IPS-NIHi7 (cell line): Measurements from ENCODE around the gene CLCN3.
"Not testable (repeated sequence)": the region's sequence is repeated elsewhere in the genome, so short reads cannot be mapped to it uniquely, and the experiment has no call there.

Source experiments
- DNase-seq: peaks from one replicate; pipeline ENCODE4 v3.0.0; 2012; ENCODE audit warnings: mixed read lengths; ENCODE audit errors: extremely low spot score

The CLCN3 gene

DNA sequence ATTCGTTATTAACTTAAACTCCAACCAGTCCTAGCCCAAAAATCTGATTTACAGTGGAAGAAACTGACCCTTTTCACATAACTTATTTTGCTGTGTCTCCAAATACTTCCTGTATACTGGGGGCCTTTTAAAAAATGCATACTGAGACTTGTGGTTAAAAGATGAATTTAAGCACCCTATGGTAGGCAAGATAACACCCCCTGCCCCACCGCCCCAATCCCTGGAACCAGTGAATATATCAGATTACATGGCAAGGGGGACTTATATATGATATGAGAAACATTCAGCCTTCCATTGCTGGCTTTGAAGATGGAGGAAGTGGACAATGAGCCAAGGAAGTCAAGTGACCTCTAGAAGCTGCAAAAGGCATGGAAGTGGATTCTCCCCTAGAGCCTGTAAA is 3.1 kb upstream of the CLCN3 start:
- no peak for DNase-seq

DNA sequence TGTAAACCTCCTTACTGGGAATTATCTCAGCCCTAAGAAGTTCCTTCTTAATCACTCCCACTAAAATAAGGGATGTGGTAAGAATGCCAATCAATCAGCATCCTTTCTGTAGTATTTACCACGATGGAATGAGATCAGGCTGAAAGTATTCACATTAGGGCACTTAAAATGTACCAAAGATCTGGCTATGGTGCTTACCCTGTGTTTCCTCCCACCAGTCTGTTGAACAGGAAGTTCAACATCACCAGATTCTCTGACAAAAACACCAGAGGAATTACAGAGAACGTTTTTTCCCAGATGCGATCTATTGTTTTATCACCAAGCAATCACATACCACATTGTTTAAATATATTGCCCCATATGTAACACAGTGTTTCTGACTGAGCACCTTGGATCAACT is 2.1 kb upstream of the CLCN3 start:
- DNase-seq = no peak

DNA sequence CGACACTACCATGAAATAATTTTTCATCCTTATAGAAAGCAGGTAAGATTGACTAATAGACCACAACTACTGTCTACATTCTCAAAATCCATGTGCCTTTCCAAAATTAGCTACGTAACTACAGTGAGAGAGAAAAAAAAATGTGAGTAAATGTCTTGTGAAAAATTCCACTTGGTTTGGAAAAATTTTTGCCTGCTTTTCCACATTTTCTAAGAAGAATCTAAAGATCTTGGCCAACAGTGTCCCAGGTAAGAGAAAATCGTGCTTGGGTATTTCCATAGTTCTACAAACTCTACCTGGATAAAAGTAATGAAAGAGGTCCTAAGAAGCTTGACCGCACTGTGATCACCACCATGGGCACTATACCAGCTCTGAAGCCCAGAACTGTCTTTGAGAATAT is 1.4 kb upstream of the CLCN3 start:
- no peak for DNase-seq

DNA sequence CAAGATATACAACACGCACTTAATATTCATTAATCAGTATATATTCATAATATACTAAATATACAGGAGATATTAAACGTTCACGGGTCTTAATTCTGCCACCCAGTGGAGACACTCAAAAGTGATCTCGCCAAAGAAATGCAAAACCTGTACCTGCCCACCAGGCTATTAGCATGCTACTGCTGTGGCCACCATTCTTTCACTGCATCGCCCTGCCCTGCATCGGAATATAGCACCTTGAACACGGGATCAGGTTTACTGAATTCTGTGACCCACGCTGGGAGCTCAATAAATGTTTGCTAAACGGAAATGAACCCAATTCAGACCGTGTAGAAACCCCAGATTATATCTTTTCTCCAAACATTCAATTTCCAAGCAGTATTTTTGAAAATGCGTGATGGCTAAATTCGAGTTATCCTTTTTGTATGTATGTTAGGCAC is 840 bp upstream of the CLCN3 start:
- peak; percentile 51 for DNase-seq

DNA sequence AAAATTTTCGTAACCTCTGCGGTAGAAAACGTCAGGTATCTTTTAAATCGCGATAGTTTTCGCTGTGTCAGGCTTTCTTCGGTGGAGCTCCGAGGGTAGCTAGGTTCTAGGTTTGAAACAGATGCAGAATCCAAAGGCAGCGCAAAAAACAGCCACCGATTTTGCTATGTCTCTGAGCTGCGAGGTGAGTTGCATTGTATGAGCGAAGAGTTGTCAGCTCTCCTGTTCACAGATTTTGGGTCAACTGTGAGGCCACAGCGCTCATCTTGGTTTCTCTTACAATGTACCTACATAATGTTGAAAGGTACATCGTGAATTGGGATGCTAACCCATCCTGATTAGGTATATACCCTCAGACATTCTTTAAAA is 486 bp downstream of the CLCN3 start:
- peak; percentile 30 for DNase-seq

DNA sequence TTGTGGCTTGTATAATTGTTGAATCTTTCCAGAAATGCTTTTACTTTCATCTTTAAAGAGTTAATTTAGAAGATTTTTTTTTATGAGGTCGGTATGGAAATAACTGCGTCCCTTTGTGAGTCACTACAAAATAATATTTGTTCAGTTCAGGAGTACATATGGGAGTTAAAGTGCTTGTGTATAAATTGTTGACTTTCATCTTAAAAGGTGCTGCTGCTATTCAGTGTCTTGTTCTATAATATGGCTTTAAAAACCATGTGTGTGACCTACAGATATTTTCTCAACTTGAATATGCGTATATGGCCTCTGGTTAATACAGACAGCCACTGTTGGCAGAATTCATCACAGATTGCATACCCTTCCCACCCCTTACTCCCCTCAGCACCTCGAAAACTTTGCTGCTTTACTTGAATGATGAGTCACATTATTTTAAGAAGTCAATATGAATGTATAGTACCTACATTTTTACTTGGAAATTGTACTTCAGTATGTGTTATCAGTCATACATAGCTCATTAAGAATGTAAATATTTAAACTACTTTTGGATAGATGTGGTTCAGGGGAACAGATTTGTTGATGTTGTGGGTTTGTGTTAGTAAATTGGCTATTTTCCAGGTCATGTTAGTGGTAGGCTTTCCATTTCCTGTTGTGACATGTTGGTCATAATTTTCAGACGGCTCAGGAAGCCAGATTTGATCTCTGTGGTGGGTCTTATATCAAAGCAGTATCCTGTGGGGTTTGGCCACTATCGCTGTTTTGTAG is 1.5 kb downstream of the CLCN3 start:
- no peak for DNase-seq

DNA sequence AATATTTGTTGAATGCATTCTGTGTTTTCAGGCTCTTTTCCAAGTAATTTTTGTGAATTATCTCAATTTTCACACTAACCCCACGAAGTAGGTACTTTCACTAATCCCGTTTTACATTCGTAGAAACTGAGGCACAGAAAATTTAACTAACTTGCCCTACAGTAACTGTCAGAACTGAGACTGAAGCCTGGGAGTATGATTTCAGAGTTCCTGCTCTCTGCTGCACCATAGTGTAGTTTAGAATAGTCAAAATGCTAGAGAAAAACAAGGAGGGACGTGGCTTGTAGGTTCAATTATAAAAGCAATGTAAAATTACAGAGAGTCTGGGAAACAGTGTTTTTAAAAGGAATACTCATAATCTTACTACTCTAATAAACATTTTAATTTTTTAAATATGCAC is 2.2 kb downstream of the CLCN3 start:
- DNase-seq = no peak

DNA sequence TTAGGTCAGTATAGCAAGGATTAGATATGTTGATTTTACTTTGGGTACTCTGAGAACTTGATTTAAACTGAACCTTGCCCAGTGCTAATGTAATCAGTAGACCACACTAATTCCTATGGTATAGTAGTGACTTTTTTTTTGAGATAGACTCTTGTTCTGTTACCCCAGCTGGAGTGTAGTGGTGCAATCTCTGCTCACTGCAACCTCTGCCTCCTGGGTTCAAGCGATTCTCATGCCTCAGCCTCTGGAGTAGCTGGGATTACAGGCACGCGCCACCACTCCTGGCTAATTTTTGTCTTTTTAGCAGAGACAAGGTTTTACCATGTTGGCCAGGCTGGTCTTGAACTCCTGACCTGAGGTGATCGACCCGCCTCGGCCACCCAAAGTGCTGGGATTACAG is 3.6 kb downstream of the CLCN3 start:
- DNase-seq = not testable (repeated sequence)

DNA sequence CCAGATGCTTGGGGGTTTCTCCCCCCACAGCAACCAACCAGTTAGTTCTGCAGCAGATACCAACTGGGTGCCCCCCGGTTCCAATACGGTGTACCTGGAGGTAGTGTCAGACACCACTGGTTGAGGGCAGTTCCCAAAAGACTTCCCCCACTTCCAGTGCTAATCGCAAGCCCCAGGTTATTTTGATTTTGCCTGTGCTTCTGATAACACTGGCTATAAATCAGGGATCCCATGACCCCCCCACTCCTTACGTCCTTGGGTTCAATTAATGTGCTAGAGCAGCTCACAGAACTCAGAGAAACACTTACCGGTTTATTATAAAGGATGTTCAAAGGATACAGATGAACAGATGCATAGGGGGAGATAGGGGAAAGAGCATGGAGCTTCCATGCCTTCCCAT is 5.5 kb downstream of the CLCN3 start:
- DNase-seq = no peak

DNA sequence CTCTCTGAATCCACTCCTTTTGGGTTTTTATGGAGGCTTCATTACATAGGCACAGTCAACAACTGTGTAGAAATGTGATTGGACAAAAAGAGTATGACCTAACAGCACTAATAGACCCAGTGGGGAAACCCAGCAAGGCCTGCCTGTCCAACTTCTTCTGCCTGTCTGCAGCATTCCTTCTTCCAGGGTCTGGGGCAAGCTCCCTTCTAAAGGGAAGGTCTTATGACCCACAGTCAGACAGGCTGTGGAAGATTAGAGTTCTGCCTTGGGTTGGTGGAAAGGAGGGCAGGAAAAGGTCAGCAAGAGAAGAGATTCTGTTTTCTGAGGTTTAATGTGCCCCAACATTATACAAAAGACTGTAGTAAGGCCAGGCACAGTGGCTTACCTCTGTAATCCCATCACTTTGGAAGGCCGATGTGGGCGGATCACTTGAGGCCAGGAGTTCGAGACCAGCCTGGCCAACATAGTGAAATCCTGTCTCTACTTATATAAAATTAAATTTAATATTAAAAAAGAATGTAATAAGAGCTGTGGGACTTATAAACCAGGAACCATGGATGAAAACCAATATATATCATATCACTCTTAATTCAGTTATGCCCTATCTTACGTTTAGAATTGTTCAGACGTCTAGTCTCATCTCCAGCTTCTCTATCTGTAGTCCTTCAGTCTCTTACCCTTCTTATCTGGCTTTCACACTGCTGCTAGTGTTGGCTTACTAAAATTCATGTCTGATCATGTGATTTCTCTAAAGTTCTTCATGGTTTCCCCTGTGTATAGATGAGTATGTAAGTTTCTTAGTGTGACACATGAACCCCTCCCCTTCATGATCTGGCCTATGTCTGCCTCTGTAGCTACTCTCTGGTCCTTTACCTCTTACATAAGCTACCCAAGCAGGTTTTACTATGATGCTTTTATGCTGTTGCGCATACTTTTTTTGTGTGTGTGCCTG is 6.2 kb downstream of the CLCN3 start:
- DNase-seq = no peak

DNA sequence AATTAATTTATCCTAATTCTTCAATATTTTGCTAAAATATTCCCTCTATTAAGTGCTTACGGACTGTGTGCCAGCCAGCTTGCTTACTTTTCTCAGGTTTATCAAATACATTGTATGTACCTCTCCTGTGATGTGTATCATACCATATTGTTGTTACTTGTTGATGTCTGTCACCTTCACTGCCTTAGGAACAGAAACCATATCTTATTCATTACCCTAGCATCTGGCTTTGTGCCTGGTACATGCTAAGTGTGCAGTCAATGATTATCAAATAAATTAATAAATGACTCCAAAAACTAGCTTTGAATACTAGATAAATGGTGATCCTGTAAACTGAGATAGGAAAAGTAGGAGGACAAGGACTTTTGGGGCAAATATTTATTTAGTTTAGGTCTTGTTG is 6.9 kb downstream of the CLCN3 start:
- DNase-seq = no peak

DNA sequence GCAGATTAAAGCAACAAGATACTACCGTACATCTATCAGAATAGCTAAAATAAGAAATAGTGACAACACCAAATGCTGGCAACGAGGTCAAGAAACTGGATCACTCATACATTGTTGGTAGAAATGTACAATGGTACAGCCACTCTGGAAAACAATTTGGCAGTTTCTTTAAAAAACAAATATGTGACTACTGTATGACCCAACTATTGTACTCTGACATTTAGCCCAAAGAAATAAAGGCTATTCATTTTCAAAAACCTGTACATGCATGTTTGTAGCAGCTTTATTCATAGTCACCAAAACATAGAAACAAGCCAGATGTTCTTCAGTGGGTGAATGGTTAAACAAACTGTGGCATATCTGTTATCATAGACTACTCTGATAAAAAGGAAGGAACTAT is 8.2 kb downstream of the CLCN3 start:
- no peak for DNase-seq

DNA sequence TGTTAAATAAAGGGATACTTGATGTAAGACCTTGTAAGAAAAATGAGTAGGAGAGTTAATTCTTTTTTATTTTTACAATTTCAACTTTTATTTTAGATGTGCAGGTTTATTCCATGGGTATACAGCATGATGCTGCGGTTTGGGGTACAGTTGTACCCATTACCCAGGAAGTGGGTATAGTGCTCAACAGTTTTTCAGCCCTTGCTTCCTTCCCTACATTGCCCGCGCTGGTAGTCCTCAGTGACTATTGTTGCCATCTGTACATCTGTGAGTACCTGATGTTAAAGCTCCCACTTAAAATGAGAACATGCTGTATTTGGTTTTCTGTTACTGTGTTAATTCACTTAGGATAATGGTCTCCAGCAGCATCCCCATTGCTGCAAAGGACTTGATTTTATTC is 9.7 kb downstream of the CLCN3 start:
- DNase-seq = no peak

DNA sequence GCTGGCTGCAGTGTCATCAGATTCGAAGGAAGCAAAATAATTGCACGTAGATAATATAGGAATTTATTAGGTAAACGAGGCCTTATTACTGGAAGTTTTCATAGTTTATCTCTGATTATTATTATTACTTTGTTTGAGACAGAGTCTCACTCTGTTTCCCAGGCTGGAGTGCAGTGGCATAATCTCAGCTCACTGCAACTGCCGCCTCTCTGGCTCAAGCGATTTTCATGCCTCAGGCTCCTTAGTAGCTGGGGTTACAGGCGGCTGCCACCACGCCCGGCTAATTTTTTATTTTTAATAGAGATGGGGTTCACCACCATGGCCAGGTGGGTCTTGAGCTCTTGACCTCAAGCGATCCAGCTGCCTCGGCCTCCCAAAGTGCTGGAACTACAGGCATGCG is 12.5 kb downstream of the CLCN3 start:
- DNase-seq = no peak

DNA sequence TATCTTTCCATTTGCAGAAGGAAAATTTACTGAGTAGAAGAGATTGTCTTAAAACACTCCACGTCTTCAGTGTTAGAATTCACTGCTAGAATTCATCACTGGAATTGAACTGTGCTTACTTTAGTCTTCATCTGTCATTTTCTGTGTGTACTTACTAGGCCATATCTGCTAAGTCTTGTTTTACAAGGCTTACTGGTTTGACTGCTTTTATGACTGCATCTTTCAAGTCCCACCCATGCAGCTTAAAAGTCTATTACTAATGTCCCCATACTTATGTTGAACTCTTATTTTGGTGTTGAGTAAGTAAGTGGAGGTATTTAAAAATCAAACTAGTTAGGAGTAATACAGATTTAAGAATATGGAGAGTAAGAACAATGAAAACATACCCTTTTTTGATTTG is 14.6 kb downstream of the CLCN3 start:
- no peak for DNase-seq

DNA sequence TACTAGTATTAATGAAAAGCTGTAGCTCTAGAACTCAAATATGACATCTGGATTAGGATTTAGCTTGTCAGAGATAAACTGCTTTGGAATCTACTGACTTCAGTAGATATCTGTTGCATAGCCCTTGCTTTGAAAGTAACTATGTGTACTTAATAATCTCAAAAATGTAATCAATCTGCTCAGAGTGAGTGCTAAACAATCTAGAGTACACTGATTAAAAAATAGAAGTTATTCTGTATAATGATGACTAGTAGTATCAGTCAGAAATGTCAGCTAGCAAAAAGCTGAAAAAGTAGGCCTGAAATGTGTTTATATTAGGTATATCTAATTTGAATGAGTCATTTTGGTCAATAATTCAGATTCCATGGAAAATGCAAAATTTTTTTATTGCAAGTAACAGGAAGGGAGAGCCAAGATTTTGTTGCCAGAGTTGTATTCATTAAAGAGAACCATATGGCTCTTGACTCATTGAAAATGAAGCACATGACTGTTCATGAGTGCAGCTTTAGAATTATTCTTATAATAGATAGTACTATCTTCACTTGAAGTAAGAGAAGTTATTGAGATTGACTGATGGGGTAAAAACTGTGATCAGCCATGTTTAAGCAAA is 20.0 kb downstream of the CLCN3 start:
- DNase-seq = no peak

DNA sequence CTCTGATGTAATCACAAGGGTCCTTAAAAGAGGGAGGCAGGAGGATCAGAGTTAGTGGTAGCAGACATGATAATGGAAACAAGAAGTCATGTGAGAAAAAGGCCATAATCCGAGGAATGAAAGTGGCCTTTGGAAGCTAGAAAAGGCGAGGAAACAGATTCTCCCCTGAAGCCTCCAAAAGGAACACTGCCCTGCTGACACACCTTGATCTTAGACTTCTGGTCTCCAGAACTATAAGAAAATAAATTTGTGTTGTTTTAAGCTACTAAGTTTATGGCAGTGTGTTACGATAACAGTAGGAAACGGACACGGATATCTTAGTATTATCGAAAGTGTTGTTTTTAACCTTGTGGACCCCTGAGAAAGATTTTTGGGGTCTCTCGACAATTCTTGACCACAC is 24.4 kb downstream of the CLCN3 start:
- no peak for DNase-seq

DNA sequence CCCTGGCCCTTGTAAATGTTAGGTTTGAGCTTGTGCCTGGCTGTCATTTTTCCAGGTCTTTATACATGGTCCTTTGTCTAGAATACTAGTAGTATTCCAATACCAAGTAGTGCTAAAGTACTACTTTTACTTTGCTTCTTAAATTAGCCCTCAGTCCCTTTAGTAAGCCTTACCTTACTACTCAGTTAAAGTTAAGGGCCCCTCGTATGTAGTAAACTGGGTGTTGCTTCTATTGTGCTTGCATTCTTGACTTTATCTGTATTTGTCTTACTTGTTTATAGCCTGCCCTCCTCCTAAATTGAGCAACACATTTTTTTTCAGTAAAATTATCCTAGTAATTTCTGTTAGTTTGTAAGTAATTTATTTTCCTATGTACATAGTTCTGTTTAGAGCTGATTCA is 25.2 kb downstream of the CLCN3 start:
- no peak for DNase-seq

DNA sequence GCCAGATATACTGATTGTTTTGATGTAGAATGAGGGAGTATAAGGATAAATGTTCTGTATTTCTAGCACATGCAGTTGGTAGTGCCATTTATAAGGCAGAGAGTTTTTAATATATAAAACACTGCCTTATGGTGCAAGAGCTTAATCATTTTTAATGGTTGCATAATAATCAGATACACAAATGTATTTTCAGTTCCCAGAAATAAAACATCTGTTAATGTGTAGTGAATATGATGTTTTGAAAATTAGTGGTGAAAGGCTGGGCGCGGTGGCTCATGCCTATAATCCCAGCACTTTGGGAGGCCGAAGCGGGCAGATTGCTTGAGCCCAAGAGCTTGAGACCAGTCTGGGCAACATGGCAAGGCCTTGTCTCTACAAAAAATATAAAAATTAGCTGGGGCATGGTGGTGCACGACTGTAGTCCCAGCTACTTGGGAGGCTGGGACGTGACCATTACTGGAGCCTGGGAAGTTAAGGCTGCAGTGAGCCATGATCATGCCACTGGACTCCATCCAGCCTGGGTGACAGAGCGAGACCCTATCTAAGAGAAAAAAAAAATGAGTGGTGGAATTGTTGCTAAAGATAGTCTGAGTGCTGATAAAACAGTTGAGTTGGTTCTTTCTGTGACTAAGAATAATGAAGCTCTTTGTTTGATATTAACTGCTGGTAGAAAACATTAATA is 29.3 kb downstream of the CLCN3 start:
- no peak for DNase-seq

DNA sequence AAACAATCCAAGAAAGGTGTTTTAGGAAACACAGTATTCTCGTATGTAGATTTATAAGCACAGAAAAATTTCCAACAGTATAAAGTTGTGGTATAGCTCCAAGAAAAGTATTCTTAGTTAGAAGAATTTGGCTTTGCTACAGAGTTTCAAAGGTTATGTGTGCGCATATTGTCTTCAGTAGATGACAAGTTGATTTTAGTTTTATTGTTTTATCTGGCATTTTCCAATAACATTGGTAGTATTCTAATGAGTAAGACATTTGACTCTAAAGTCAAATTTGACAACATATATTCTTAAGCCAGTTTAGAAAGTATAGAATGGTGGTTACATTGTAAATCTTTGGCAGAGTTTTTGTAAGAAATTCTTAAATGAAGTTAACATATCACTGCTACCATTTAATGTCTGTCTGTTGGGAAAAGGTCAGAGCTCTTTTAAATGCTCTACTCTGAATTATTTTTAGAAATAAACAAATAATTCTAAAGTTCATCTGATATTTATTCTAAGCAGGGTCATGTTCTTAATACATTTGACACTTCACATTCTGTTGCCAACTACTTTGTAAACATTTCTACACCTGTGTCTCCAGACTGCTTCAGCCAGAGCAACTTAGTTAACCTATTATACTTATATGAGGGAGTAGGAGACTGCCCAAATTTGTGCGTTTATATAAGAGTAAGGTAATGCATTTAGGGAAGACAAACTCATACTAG is 30.0 kb downstream of the CLCN3 start:
- DNase-seq = no peak

DNA sequence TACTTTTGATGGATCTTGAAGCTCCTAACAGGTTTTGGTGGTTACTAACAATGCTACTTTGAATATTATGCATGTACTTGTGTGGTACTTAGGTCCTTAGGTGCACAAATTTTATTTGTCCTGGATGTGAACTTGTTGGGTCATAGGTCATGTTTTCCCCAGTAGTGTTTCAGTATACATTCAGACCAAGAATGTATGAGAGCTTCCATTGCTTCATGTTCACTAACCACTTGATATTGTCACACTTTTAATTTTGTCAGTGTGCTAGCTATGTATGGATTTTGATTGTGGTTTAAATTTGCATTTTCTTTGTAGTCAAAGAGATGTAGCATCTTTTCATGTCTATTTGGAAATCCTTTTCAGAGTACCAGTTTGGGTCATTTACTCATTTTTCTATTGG is 32.2 kb downstream of the CLCN3 start:
- DNase-seq = no peak
